Stimulated activated CD8-positive, alpha-beta memory T cell treated with anti-CD3 and anti-CD28 coated beads, Interleukin-4, amount 100 ng/mL, for 24 hours (primary cell): ENCODE data around the gene GRM2.
A peak's percentile ranks its signal among the peaks of the same experiment; 100 is the strongest.

Experiments used
- DNase-seq: peaks from one replicate; pipeline ENCODE4 v3.0.0-alpha.2; 2020; ENCODE audit warnings: low read depth

The GRM2 gene

GRCh38 chr3:51680663-51681230, 26.1 kb upstream of the GRM2 start:
- no peak for DNase-seq

- no peak for DNase-seq
Observed at GRCh38 chr3:51681453-51681852, 25.4 kb upstream of the GRM2 start.

- DNase-seq = peak; percentile 42
Observed at GRCh38 chr3:51682079-51682478, 24.8 kb upstream of the GRM2 start.

- no peak for DNase-seq
Observed at GRCh38 chr3:51682526-51682925, 24.3 kb upstream of the GRM2 start.

GRCh38 chr3:51683566-51683965, 23.3 kb upstream of the GRM2 start:
- DNase-seq = no peak

GRCh38 chr3:51684971-51685751, 21.7 kb upstream of the GRM2 start:
- no peak for DNase-seq

GRCh38 chr3:51686056-51686455, 20.8 kb upstream of the GRM2 start:
- DNase-seq = no peak

- peak; percentile 77 for DNase-seq
Observed at GRCh38 chr3:51686512-51687215, 20.2 kb upstream of the GRM2 start.

GRCh38 chr3:51687431-51688205, 19.2 kb upstream of the GRM2 start:
- no peak for DNase-seq

- DNase-seq = no peak
Observed at GRCh38 chr3:51688206-51688600, 18.7 kb upstream of the GRM2 start.

GRCh38 chr3:51691021-51691420, 15.8 kb upstream of the GRM2 start:
- no peak for DNase-seq

- DNase-seq = no peak
Observed at GRCh38 chr3:51691949-51692348, 14.9 kb upstream of the GRM2 start.

GRCh38 chr3:51692980-51693395, 13.9 kb upstream of the GRM2 start:
- DNase-seq = no peak

- DNase-seq = no peak
Observed at GRCh38 chr3:51696954-51697353, 9.9 kb upstream of the GRM2 start.

GRCh38 chr3:51698209-51698608, 8.7 kb upstream of the GRM2 start:
- DNase-seq = no peak

- no peak for DNase-seq
Observed at GRCh38 chr3:51700403-51700802, 6.5 kb upstream of the GRM2 start.

GRCh38 chr3:51702156-51702555, 4.7 kb upstream of the GRM2 start:
- DNase-seq = no peak

- no peak for DNase-seq
Observed at GRCh38 chr3:51703068-51703760, 3.7 kb upstream of the GRM2 start.

GRCh38 chr3:51703761-51704510, 2.9 kb upstream of the GRM2 start:
- no peak for DNase-seq

GRCh38 chr3:51704511-51704950, 2.3 kb upstream of the GRM2 start:
- no peak for DNase-seq
